Activated CD4-positive, alpha-beta T cell treated with anti-CD3 and anti-CD28 coated beads for 1 hour (primary cell): ENCODE measurements around the gene EFEMP1.

Source experiments
- DNase-seq: peaks from one replicate; pipeline ENCODE4 v3.0.0-alpha.2; 2020

Gene EFEMP1, protein sequence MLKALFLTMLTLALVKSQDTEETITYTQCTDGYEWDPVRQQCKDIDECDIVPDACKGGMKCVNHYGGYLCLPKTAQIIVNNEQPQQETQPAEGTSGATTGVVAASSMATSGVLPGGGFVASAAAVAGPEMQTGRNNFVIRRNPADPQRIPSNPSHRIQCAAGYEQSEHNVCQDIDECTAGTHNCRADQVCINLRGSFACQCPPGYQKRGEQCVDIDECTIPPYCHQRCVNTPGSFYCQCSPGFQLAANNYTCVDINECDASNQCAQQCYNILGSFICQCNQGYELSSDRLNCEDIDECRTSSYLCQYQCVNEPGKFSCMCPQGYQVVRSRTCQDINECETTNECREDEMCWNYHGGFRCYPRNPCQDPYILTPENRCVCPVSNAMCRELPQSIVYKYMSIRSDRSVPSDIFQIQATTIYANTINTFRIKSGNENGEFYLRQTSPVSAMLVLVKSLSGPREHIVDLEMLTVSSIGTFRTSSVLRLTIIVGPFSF

DNA sequence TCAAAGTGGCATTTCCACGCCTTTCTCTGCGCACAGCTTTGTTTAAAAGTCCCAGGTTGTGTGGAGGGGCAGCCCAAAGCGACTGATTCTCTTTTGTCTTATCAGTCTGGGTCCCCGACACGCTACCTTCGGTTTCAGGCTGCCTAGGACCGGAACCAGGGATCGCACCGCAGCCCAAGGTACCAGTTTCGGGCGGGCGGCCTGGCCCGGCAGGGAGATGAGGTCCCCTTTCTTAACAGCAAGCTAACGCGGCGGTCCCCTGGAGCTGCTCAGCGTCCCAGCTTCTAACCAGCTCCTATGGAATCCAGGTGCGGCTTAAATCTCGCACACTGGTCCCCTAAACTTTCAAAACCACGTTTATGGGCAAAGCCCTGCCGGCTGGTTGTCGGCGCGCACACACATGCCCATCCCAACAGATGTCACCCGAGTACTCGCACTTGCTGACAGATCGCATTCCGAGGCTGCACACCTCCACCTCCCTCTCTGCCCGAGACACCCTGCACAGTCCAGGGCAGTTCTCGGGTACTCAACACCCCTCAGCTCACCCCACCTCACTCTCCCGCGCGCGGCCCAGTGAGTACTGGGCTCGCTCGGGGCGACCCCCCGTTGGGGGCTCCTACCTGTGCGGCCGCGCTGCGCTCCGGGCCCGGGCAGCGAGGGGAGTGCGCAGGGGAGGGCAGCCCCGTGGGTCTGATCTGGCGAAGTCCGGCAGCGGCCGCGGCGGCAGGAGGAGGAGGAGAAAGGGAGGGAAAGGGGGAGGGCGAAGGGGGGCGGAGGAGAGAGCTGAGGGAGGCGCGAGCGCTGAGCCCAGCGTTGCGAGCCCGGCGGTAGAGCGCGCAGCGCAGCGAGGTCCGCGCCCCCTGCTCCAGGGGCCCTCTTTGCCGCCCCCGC is at the start of gene EFEMP1:
Gene EFEMP1, minus strand, starts transcription at position 692 of the 891 bp plus-strand sequence. CDS start 1,342 bp downstream, outside the sequence.
- DNase-seq, result no peak

DNA sequence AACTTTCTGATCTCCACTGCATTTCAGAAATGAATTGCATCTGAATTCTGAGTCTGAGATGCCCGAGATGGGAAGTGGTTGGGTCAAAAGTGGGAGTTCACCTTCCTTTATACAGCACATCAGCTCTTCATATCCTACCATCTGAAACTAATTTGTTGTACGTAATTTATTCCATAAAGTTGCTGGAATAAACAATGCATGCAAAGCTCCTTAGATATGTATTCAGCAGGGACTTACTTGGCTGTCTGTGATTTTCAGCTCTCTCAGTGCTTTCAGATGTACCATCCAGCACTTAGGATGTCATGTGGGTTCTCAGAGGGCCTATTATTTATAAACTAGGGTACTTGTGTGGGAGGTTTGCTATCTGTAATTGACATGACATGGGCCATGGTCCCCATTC is 46.9 kb upstream of the EFEMP1 start:
- DNase-seq, result no peak

DNA sequence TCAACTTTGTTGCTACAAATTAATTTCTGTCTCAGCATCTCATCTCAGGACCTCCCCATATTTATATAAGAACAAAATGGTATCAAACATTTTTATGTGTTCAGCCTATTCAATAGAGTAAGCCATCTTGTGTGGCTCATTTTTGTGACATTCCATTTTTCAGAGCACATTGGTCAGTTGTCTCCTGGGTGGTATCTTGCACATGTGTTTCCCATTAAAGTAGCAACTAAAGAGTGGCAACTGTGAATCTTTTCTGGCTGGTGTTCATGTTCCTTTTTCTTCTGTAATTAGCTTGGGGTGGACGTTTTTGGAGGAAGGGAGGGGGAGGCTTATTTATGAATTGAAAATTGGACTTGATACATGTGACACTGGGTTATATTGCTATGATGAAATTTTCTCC is 45.4 kb upstream of the EFEMP1 start:
- no peak for DNase-seq

DNA sequence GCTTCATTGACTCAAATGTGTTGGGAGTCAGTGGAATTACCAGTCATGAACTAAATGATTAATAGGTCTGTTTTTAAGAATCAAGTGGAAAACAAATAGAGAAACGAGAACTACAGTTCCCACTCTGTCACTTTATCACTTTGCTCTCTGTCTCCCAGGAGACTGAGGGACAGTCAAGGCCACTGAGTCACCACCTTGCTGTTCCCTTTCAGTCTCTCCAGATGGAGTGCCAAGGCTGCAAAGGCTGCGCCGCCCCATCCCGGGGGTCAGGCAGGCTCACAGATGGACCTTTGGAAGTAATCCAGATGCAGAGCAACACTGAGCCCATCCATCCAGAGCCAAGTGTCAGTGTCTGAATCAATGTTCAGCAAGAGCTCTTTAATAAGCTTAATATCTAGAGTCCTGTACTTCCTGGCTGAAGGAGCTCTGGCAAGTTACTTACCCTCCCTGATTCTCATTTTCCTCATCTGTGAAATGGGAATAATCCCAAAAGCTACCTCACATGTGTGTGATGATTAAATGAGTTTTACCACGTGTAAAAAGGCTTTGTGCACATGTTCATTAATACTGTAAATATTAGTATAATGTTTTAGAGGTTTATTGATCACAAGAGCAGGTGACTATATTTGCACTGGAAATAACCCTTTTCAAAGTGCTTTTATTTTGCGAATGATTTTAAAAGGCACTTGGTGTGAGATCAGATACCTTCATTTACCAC is 43.0 kb upstream of the EFEMP1 start:
- no peak for DNase-seq

DNA sequence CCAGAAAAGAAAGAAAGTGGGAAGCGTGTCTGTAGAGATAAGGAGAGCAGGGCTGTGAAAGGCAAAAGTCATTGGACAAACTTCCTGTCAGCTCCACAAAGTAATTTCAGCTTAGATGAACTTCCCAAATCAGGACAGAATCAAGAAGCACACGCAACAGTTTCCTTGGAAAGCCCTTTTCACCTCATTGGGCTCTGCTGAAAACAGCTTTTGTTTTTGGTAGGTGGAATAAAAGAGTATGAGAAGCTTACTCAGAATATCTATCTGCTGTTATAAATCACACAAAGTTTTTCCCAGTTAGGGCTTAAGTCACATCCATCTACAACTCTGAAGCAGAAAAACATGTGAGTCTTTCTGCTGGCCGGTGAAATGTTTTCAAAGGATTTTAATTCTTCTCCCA is 42.4 kb upstream of the EFEMP1 start:
- no peak for DNase-seq

DNA sequence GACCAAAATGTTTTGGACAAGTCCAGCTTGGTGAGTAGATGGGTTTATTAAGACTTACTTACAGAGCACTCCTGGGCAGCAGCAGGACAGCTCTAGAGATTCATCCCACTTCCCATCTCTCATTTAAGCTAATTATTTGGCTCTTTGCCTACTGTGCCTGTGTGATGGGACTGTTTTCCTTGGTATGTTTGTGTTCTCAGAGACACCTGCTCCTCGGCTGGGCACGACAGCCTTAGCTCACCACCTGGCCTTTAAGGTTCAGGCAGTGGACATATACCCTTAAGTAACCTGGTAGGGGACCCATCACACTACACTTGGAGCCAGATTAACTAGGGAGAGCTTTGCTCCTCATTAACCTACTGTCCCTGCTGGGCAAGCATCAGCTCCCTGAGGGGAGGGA is 41.7 kb upstream of the EFEMP1 start:
- no peak for DNase-seq

DNA sequence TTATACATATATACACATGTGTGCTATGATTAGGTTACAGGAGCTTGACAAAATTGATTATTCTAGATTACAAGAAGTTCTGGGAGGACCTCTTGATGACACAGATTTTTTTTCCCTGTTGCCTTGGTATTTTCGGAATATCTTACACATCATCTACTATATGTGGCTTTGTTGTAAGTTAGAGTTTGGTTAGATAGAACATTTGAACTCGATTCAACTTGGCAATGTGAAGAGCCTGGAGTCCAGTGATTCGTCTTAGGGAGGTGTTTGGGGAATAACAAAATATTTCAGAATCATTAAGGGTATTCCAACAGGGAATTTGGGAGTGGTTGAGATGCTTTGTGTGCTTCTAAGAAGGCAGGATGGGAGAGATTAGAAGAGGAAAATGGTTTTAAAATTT is 39.3 kb upstream of the EFEMP1 start:
- DNase-seq, result no peak

DNA sequence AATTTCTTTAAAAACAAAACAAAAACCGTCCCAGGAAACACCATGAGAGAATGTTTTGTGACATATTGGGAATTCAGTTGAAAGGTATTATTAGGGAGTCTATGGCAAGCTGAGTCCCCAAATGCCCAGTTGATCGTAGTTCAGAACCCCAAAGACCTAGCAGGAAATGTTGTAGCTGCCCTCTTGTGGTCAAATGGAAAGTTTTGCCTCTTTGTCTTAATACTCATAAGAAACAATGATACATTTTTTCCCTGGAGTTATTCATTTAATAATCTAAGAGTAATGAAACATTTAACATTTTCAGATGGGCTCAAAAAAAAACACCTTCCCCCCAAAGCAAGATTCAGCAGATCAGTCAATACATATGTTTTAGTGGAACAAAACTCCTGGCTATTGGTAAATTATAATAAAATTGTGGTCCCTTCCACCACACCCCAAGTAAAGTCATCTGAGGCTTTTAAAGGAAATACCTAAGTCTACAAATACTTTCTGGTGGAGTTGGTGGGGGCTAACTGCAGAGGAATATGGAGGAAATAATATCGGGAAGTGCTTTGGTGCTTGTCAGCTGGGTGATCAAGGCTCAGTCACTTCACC is 37.8 kb upstream of the EFEMP1 start:
- DNase-seq, result no peak

DNA sequence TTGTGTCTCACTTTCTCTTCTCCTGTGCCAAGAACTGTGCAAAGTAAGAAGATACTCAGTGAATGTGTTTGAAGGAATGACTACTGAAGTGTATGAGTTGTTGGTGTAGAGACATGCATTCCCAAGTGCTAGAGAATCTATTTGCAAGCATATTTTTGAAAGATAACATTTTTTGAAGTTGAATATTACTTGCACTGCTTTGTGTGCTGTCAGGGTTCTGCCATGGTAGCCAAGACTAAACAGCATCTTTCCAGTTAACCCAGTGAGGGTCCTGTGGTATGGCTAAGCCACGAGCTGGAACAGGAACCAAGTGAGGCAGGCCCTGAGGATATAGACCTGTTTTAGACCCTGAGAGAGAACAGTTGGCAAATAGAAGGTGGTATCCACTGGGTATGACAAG is 35.2 kb upstream of the EFEMP1 start:
- DNase-seq, result no peak

DNA sequence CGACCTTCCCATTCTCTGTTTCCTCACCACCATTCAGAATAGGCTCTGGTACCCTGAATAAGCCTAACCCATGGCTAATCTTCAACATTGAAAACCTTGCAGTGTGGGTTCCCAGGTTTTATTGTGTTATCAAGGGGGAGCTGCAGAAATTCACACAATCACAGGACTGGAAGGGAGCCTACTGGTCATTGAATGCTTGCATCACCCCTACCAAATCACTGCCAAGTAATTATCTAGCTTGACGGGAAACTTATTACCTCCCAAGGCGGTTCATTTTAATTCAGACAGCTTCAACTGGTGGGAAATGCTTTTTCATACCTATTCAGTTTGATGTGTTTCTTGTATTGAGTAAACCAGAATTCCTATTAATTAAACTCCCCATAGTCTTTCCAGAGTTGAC is 33.6 kb upstream of the EFEMP1 start:
- no peak for DNase-seq

DNA sequence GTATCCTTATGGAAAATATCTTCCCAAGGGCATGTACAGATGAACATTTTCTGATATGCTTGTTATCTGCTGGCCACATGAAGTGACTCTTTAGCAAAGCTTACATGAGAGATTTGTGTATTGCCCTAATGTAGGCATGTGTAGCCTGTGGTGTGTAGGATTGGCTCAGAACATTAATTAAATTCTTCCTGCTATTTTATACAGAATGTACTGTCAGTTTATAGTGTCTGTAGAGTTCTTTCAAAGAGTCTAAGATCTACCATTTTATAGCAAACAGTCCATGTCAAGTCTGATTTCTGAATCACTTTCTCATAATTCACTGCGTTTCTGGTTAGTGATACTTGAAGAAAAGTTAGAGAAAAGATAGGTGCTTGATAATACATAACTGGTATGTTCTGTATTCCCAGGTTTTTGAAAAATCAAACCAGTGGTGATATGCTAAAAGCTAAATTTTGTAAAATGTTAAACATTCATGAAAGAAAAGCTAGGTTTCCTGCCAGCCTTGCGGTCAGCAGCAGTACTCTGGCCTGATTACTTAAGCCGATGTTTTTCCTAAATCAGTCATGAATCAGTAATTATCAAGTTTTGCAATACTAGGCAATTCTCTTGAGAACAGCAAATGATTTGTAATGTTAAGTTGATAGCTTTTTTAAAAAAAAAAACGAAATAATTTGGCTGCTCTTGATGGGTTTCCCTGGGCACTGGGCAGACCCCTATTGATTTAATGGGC is 30.9 kb upstream of the EFEMP1 start:
- no peak for DNase-seq

DNA sequence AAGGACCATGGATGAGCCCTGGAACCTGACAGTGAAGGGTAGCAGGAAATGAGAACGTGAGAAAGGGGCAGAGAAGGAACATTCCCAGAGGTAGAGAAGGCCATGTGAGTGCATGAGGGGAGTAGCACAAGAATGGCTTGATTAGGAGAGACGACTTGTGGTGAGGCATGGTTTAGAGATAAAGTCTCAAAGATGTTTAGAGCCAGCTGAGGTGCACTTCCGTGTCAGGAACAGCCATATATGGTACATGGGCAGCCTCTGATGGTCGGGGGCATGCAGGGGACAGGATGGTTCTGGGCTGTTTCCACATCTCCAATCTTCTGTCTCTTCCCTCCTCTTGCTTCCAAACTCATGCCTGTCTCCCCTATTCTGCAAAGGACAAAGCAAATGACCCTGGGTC is 28.8 kb upstream of the EFEMP1 start:
- DNase-seq, result no peak

DNA sequence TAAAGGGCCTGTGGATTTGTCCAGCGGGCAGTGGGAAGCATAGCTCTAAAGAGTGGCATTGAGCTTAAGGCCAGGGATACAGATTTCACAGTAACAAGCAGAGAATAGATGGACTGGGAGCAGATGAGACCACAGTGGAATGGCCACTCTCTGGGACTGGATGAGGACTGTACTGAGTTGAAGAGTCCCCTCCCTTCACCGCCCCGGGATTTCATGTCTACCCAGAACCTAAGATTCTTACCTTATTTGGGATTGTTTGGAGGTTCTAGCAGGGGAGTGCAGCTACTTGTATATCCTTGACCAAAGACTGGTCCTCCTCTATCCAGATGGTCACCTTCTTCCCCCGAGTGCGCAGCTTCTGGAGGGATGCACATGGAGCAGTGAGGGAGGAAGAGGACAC is 28.0 kb upstream of the EFEMP1 start:
- no peak for DNase-seq

DNA sequence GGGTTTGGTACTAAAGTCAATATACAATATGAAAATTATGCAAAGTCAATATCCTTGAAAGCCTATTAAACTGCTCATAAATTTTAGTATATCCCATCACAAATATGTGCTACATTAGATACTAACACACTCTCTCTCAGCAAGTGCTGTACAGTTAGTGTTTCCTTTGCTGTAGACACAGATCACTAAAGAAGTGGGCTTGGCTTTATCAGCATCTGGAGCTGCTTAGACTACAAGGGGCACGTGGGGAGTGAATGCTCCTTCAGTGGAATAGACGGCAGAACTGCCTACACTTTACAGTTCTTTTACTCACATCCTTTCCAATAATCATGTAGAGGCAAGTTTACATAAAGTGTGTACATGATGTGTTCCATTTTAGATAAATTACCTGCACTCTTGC is 26.0 kb upstream of the EFEMP1 start:
- DNase-seq, result no peak

DNA sequence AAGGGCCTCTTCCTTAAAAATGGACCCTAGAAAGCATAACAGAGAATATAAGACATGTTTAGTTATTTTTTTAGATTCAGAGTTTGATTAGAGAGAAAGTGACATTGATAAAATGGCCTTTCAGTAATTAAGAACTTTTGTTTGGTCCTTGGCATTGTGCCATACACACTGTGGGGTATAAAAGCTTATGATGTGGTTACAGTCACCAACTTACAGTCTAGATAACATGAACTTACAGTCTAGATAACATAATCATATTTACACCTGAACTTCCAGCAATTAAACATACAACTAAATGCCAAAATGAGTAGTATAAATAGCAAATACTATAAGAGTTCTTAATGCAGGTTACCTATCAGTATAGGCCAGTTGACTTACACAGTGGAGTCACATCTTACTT is 25.6 kb upstream of the EFEMP1 start:
- DNase-seq, result no peak

DNA sequence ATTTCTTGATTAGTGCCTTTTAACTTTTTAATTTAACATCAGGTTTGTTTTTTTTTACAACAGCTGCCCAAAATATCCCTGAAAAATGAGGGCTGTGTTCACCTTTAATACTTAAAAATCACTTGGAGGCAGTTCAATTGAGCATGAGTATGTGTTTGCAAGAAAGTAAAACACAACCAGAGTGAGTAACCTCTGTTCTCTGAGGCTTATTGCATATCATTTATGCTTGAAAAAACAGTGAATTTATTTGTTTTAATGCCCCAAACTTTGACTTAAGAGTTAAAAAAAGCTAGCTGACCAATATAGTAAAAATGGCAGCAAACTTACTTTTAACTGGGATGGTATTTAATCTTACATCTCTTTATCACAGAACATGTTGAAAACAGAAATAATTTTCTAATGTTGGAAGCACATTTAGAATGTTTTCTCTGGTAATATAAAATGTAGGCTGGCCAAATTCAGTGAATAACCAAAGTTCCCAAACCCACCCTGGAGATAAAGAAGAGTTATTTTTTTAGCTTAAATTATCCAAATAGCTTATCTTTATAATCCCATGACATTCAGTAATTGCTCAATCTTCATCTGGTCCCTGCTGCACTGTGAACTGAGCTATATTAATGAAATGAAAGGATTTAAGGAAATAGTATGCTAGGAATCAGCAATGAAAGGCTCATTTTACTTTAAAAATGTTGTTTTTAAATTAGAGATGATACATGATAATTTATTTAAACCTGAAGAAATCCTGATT is 24.8 kb upstream of the EFEMP1 start:
- no peak for DNase-seq

DNA sequence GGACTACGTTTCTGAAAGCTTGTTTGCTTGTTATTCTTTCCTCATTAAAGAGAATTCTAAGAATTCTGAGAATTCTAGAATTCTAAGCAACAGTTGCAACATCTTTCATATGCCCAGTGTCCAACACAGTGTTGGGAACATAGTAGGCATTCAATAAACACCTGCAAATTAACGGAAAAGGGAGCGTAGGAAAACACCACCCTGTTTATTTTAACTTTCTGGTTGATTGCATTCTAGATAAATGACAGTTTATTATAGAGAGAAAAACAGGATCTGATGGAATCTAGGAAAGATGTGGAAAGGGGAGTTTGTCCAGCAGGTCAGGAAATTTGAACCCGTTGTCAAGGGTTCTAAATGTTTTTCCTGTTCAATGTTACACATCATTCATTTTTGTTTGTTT is 24.2 kb upstream of the EFEMP1 start:
- DNase-seq, result no peak

DNA sequence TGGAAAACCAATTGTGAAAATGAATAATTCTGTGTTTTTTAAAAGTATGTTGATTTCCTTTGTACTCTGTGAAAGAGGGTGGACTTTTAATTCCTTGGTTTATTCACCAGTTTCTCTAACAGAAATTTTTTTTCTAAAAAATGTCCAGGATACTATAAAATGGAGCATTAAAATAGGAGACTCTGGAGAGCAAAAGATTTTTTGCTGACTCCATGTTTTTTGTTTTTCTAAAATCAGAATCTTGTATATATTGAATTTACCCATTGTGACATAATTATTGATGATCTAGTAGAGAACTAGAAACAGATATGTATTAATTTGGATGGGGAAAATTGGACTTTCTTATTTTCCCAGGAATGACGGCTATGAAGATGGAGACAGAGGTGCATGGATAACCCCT is 23.2 kb upstream of the EFEMP1 start:
- DNase-seq, result no peak

DNA sequence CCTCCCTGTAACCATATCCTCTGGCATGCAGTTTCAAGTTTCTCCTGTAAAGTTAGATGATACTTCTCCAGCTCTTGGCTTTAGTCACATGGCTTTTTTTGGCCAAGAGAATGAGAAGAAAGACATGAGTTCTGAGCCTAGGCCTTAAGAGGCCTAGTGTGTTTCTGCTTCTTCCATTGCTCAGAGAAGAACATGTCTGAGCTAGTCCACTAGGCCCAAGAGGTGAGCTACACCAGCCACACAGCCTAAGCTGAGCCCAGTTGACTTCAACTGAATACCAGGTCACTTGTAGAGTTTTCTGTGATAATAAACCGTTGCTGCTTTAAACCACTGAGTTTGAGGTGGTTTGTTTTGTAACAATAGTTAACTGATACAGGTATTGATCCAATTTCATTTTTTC is 19.9 kb upstream of the EFEMP1 start:
- no peak for DNase-seq

DNA sequence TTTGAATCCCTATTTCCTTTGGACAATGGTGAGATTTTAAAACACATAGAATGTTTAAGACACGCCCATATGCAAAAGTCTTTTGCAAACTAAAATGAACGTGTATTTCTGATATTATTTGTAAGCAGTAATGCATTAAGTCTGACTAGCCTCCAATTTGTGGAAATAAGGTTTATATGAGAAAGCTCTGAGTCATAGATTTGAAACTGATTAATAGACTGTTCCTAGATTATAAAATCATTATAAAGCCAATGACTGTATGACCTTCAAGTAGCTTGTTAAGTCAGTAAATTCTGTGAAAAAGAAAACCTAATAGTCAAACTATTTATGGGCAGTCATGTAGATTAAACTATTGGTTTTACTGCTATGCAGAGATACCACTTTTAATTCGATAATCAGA is 12.8 kb upstream of the EFEMP1 start:
- DNase-seq, result no peak

DNA sequence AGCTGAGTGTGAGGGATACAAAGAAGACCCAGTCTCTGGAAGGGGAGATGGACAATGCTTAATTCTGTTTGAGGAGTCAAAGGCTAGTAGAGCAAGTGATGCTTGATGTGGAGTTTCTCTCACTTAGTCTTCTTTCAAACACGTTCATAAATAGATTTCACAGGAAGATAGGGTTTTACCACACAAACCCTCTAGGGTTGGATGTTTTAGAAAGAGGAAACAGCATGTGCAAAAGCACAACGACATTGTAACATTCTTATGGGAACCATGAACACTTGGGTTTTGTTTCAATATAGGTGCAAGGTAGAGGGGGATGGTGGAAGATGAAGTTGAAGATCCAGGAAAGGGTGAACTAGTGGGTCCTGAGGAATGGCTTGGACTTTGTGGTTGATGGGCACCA is 10.8 kb upstream of the EFEMP1 start:
- no peak for DNase-seq

DNA sequence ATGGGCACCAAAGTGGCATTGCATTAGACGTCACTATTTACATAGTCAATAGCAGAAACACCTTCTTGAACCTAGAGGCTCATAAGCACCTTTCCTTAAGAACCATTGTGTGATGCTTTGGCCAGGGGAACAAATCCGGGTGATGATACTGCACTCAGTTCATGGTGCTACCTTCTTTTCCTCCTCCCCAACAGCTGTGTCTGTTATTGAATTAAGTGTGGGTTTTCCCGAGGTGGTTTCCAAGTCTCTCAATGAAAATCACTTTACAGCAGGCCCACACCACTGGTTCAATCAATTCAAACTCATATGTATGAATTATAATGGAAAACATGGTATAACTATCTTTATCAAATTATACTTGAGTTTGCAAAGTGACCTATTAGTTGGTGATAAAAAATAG is 9.3 kb upstream of the EFEMP1 start:
- no peak for DNase-seq
